ENCODE measurements around the gene HAPSTR1.
"Not testable (repeated sequence)": the region's sequence is repeated elsewhere in the genome, so short reads cannot be mapped to it uniquely, and the experiment has no call there.

HAPSTR1 gene

DNA sequence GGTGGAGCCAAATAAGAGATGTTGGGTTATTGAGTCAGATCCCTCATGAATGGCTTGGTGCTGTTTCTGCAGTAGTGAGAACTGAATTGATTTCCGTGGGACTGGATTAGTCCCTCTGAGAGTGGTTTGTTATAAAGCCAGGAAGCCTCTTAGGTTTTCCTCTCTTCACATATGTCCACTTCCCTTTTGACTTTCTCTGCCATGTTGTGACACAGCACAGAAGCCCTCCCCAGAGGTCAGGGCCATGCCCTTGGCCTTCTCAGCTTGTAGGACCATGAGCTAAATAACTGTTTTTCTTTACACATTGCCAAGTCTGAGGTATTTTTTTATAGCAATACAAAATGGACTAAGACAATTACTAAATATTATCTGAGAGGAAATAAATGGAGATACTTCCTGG, 10.3 kb upstream of the HAPSTR1 start:
- Histone ChIP-seq H3K36me3 (no peaks in the 10 kb centered on the region), H3K4me1 (ENCODE audit: control insufficient read depth in 1 of 2, insufficient read depth in 1 of 2, low read depth in 1 of 2, low read length in 1 of 2) (peaks cover 59 to 66% of the 10 kb centered on the region in 2 experiments), H3K4me3 (ENCODE audit: low read depth in 1 of 2, low read length in 1 of 2) (no peak overlapping the region), H3K27ac (peak overlapping the region; percentile 77), H3K9me3 (no peaks in the 10 kb centered on the region), H3K27me3 (no peaks in the 10 kb centered on the region)
- TF ChIP-seq, protein P1, sequence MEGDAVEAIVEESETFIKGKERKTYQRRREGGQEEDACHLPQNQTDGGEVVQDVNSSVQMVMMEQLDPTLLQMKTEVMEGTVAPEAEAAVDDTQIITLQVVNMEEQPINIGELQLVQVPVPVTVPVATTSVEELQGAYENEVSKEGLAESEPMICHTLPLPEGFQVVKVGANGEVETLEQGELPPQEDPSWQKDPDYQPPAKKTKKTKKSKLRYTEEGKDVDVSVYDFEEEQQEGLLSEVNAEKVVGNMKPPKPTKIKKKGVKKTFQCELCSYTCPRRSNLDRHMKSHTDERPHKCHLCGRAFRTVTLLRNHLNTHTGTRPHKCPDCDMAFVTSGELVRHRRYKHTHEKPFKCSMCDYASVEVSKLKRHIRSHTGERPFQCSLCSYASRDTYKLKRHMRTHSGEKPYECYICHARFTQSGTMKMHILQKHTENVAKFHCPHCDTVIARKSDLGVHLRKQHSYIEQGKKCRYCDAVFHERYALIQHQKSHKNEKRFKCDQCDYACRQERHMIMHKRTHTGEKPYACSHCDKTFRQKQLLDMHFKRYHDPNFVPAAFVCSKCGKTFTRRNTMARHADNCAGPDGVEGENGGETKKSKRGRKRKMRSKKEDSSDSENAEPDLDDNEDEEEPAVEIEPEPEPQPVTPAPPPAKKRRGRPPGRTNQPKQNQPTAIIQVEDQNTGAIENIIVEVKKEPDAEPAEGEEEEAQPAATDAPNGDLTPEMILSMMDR (IDR thresholded peaks at IDR 0.05) = no peak

- Histone ChIP-seq H3K36me3 (no peaks in the 10 kb centered on the region), H3K27me3 (no peaks in the 10 kb centered on the region), H3K9me3 (no peaks in the 10 kb centered on the region), H3K4me3 (ENCODE audit: low read depth in 1 of 2, low read length in 1 of 2) (no peak overlapping the region), H3K4me1 (ENCODE audit: control insufficient read depth in 1 of 2, insufficient read depth in 1 of 2, low read depth in 1 of 2, low read length in 1 of 2) (peaks cover 56 to 59% of the 10 kb centered on the region in 2 experiments), H3K27ac (peak overlapping the region; percentile 77)
- TF ChIP-seq, protein P1 (IDR thresholded peaks at IDR 0.05) = no peak
Observed at GRCh38 chr16:9081843-9082242, 9.6 kb upstream of the HAPSTR1 start.

DNA sequence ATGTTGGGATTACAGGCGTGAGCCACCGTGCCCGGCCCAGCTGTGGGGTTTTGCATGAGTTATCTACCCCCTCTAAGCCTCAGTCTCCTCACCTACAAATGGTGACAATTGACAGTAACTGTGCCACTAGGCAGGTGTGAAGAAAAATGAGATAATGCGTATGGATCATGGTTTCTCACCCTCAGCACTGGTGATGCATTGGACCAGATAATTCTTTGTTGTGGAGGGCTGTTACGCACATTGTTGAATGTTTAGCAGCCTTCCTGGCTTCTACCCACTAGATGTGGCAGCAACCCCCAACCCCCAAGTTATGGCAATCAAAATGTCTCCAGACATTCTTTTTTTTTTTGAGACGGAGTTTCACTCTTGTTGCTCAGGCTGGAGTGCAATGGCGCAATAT, 9.0 kb upstream of the HAPSTR1 start:
- no peaks in the 10 kb centered on the region for H3K27me3 ChIP-seq
- H3K4me1 ChIP-seq (ENCODE audit: control insufficient read depth in 1 of 2, insufficient read depth in 1 of 2, low read depth in 1 of 2, low read length in 1 of 2) = peaks cover 50 to 53% of the 10 kb centered on the region in 2 experiments
- no peak overlapping the region for H3K4me3 ChIP-seq (ENCODE audit: low read depth in 1 of 2, low read length in 1 of 2)
- no peaks in the 10 kb centered on the region for H3K36me3 ChIP-seq
- H3K27ac ChIP-seq = no peak overlapping the region
- H3K9me3 ChIP-seq = no peaks in the 10 kb centered on the region
- TF ChIP-seq, protein P1 (IDR thresholded peaks at IDR 0.05) = no peak

- H3K4me1 ChIP-seq (ENCODE audit: control insufficient read depth in 1 of 2, insufficient read depth in 1 of 2, low read depth in 1 of 2, low read length in 1 of 2) = peaks cover 8 to 11% of the 10 kb centered on the region in 2 experiments
- not testable (repeated sequence) for H3K9me3 ChIP-seq; H3K36me3 ChIP-seq; H3K4me3 ChIP-seq (ENCODE audit: low read depth in 1 of 2, low read length in 1 of 2); H3K27me3 ChIP-seq; H3K27ac ChIP-seq
Observed at GRCh38 chr16:9087733-9088132, 3.7 kb upstream of the HAPSTR1 start.

GRCh38 chr16:9088848-9089247, 2.6 kb upstream of the HAPSTR1 start:
- TF ChIP-seq, protein P1 (IDR thresholded peaks at IDR 0.05) = no peak
- H3K36me3 ChIP-seq = peaks cover 6% of the 10 kb centered on the region
- H3K4me3 ChIP-seq (ENCODE audit: low read depth in 1 of 2, low read length in 1 of 2) = no peak overlapping the region

GRCh38 chr16:9089660-9090059, 1.8 kb upstream of the HAPSTR1 start:
- peaks cover 14% of the 10 kb centered on the region for H3K36me3 ChIP-seq
- H3K9me3 ChIP-seq = no peaks in the 10 kb centered on the region
- H3K27ac ChIP-seq = peak overlapping the region; percentile 100
- H3K4me3 ChIP-seq (ENCODE audit: low read depth in 1 of 2, low read length in 1 of 2) = peak overlapping the region; percentile 75 to 94
- H3K4me1 ChIP-seq (ENCODE audit: control insufficient read depth in 1 of 2, insufficient read depth in 1 of 2, low read depth in 1 of 2, low read length in 1 of 2) = peaks cover 14 to 26% of the 10 kb centered on the region in 2 experiments
- H3K27me3 ChIP-seq = peaks cover 4% of the 10 kb centered on the region
- TF ChIP-seq, protein P1 (IDR thresholded peaks at IDR 0.05) = no peak

More at GRCh38 chr16:9088848-9089247, 2.6 kb upstream of the HAPSTR1 start:
- H3K4me1 ChIP-seq (ENCODE audit: control insufficient read depth in 1 of 2, insufficient read depth in 1 of 2, low read depth in 1 of 2, low read length in 1 of 2) = peaks cover 8 to 18% of the 10 kb centered on the region in 2 experiments
- H3K9me3 ChIP-seq = no peaks in the 10 kb centered on the region
- no peak overlapping the region for H3K27ac ChIP-seq
- H3K27me3 ChIP-seq = peaks cover 4% of the 10 kb centered on the region

All from neutrophil (primary cell).